Natural killer cell treated with Interleukin-12 subunit alpha and Interleukin-12 subunit beta and Interleukin-15 and Interleukin-18, amount 100 ng/mL, for 72 hours (primary cell): Measurements from ENCODE around the gene SPATA25. TPM values are rescaled to one million over a fixed set of nuclear protein-coding genes. Genes with fewer than 3 reads are reported as not detected.

Source experiments
- ATAC-seq, 2 donors: fragments of 150-1000 bp; cut with Tn5 transposase in 1 of 2; sonication (Bioruptor Pico), chemical (Tn5 transposase) in 1 of 2; 2 replicates each; pipeline ENCODE4 v1.10.0; 2021
- DNase-seq: peaks from one replicate; pipeline ENCODE4 v3.0.0; 2022; ENCODE audit warnings: low spot score
- H3K27ac Mint-ChIP-seq, 2 donors: 1 replicate in 1 of 2; 2 replicates in 1 of 2; pipeline ENCODE4 v1.8.0; 2022; ENCODE audit warnings: mixed read lengths in 2 of 2, mild to moderate bottlenecking in 1 of 2, moderate library complexity in 1 of 2
- H3K27me3 Mint-ChIP-seq, 2 donors: 1 replicate in 1 of 2; 2 replicates in 1 of 2; pipeline ENCODE4 v1.8.0; 2022; ENCODE audit warnings: mixed read lengths in 2 of 2
- H3K36me3 Mint-ChIP-seq: one replicate; pipeline ENCODE4 v1.8.0; 2022; ENCODE audit warnings: mixed read lengths
- H3K4me1 Mint-ChIP-seq, 2 donors: 1 replicate in 1 of 2; 2 replicates in 1 of 2; pipeline ENCODE4 v1.8.0; 2022; ENCODE audit warnings: low read depth in 2 of 2, mixed read lengths in 2 of 2, mild to moderate bottlenecking in 1 of 2
- H3K4me3 Mint-ChIP-seq: one replicate; pipeline ENCODE4 v1.8.0; 2022; ENCODE audit warnings: mixed read lengths
- H3K9me3 Mint-ChIP-seq: 2 replicates; pipeline ENCODE4 v1.8.0; 2022; ENCODE audit warnings: mixed read lengths
- total RNA-seq, 2 donors: library from RNA; stranded (reverse); gene quantifications; one replicate each; pipeline ENCODE4 v1.2.3, GENCODE V29; 2022

SPATA25 gene
- total RNA-seq, 2 donors from 2014 or later, result 1.0 TPM; not detected in 1

- no peaks in the 10 kb centered on the region for H3K36me3 Mint-ChIP-seq
- ATAC-seq, result no peak
- no peak overlapping the region for H3K27ac Mint-ChIP-seq
- H3K9me3 Mint-ChIP-seq, result no peaks in the 10 kb centered on the region
- H3K4me1 Mint-ChIP-seq, result no peaks in the 10 kb centered on the region
- H3K4me3 Mint-ChIP-seq, result no peak overlapping the region
- DNase-seq, result no peak
- peaks cover 16 to 20% of the 10 kb centered on the region in 2 donors for H3K27me3 Mint-ChIP-seq
These were observed 33.3 kb upstream of the SPATA25 start for GRCh38 chr20:45920462-45921336.

DNA sequence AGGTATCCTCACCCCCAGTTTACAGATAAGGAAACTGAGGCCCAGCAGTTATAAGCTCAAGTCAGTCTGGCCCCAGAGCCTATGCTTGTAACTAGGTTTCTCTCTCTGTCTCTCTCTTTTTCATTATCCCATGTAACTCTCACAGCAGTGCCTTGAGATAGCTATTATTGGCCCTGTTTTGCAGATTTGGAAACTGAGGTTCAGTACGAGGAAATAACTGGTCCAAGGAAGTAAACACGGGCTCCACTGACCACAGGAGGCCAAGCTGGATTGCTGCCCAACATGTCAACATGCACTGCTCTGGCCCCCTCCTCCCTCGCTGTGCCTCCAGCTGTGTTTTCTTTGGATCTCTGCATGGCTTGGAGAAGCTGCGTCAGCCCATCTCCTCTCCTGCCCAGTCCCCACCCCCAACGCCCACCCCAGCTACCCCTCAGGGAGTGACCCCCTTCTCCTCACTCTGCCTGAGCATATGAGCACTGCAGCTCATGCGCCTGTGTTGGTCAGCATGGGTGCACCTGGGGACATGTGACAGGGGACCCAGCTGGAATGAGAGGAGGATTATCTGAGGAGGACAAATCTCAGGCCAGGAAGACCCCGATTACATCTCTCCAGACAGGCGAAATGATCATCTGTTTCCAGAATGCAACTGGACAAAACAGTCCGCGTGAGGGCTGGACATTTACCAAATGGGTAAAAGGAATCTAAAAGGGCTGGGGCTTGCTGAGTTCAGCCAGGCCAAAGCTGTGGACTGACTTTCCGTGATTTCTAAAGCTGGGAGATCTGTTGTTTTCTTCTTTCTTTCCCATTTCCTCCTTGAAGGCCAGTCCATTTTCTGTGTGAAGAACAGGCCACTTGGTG is 32.3 kb upstream of the SPATA25 start:
- H3K27me3 Mint-ChIP-seq, result peaks cover 16 to 20% of the 10 kb centered on the region in 2 donors
- no peaks in the 10 kb centered on the region for H3K9me3 Mint-ChIP-seq
- DNase-seq (no peak), ATAC-seq (no peak)
- no peaks in the 10 kb centered on the region for H3K4me1 Mint-ChIP-seq
- H3K36me3 Mint-ChIP-seq, result no peaks in the 10 kb centered on the region
- H3K27ac Mint-ChIP-seq, result no peak overlapping the region
- no peak overlapping the region for H3K4me3 Mint-ChIP-seq

- H3K4me1 Mint-ChIP-seq, result no peaks in the 10 kb centered on the region
- H3K27me3 Mint-ChIP-seq, result peaks cover 20 to 21% of the 10 kb centered on the region in 2 donors
- H3K36me3 Mint-ChIP-seq, result no peaks in the 10 kb centered on the region
- ATAC-seq (no peak), DNase-seq (no peak)
- no peak overlapping the region for H3K4me3 Mint-ChIP-seq
- no peaks in the 10 kb centered on the region for H3K9me3 Mint-ChIP-seq
- H3K27ac Mint-ChIP-seq, result no peak overlapping the region
These were observed 31.5 kb upstream of the SPATA25 start for GRCh38 chr20:45918779-45919537.

GRCh38 chr20:45918182-45918737 is 30.8 kb upstream of the SPATA25 start:
- DNase-seq (no peak), ATAC-seq (no peak)
- Mint-ChIP-seq H3K9me3 (no peaks in the 10 kb centered on the region), H3K27me3 (peaks cover 20 to 21% of the 10 kb centered on the region in 2 donors), H3K36me3 (no peaks in the 10 kb centered on the region), H3K4me3 (no peak overlapping the region), H3K4me1 (no peaks in the 10 kb centered on the region), H3K27ac (no peak overlapping the region)

GRCh38 chr20:45917790-45918141 is 30.3 kb upstream of the SPATA25 start:
- no peak for ATAC-seq
- no peak overlapping the region for H3K4me3 Mint-ChIP-seq

GRCh38 chr20:45913116-45913515 is 25.7 kb upstream of the SPATA25 start:
- DNase-seq (no peak), ATAC-seq (no peak)
- peaks cover 8 to 22% of the 10 kb centered on the region in 2 donors for H3K4me1 Mint-ChIP-seq
- H3K36me3 Mint-ChIP-seq, result no peaks in the 10 kb centered on the region
- no peak overlapping the region for H3K4me3 Mint-ChIP-seq
- H3K9me3 Mint-ChIP-seq, result peaks cover 2% of the 10 kb centered on the region
- H3K27me3 Mint-ChIP-seq, result peaks cover 9 to 12% of the 10 kb centered on the region in 2 donors
- no peak overlapping the region for H3K27ac Mint-ChIP-seq

More at GRCh38 chr20:45917790-45918141, 30.3 kb upstream of the SPATA25 start:
- Mint-ChIP-seq H3K27ac (no peak overlapping the region), H3K36me3 (no peaks in the 10 kb centered on the region), H3K4me1 (no peaks in the 10 kb centered on the region), H3K9me3 (no peaks in the 10 kb centered on the region), H3K27me3 (peaks cover 20 to 21% of the 10 kb centered on the region in 2 donors)
- no peak for DNase-seq

- ATAC-seq, result no peak
- Mint-ChIP-seq H3K4me3 (peak overlapping the region; percentile 68), H3K27me3 (peaks cover 6 to 12% of the 10 kb centered on the region in 2 donors)
These were observed 24.9 kb upstream of the SPATA25 start for GRCh38 chr20:45912344-45912682.

DNA sequence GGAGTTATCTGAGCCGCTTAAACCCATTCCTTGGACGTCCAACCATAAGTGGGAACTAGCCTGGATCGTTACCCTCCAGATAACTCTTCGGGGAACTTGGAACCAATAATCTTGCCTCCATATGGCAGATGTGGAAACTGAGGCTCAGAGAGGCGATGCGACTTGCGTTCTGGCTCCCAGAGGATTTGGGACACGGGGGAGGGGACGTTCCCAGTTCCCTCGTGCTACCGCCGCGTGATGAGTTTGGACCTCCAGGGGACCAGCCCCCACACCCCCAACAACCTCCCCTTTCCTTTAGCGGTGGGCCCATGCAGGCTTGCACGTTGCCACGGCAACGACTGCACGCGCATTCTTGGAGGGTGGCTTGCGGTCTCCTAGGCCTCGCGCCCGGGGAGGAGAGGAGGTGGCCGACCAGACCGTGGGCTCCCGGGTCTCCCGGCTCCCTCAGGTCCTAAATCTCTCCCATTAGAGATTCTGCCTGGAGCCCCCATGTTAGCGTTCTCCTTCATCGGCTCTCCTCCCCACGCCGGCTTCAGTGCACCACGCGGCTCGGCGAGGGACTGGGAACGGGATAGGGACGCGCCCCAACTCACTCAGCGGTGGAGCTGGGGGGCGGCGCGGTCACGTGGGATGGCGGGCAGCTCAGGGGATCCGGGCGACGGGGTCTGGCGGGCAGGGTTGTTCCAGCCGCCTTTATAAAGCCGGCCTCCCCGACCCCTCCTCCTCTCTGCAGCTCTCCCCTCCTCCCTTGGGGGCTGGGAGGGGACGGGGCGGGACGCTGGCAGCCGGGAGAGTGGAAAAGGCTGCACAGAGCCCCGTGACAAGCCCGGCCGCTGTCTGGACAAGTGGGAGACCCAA is 24.3 kb upstream of the SPATA25 start, which contains the start of gene PLTP:
PLTP (minus strand) TSS at position 670 of the 858 bp plus-strand sequence. CDS start 703 bp downstream, outside the sequence.
- peaks cover 6 to 12% of the 10 kb centered on the region in 2 donors for H3K27me3 Mint-ChIP-seq
- H3K27ac Mint-ChIP-seq, result peak within 1 kb of the TSS; percentile 54 to 78
- peaks cover 2% of the 10 kb centered on the region for H3K9me3 Mint-ChIP-seq
- H3K4me3 Mint-ChIP-seq, result peak within 1 kb of the TSS; percentile 68
- peaks cover 8 to 25% of the 10 kb centered on the region in 2 donors for H3K4me1 Mint-ChIP-seq
- no peaks in the 10 kb centered on the region for H3K36me3 Mint-ChIP-seq
- ATAC-seq, result no peak
- no peak for DNase-seq

More at GRCh38 chr20:45912344-45912682, 24.9 kb upstream of the SPATA25 start:
- Mint-ChIP-seq H3K4me1 (peaks cover 8 to 25% of the 10 kb centered on the region in 2 donors), H3K27ac (no peak overlapping the region), H3K9me3 (peaks cover 2% of the 10 kb centered on the region), H3K36me3 (no peaks in the 10 kb centered on the region)
- no peak for DNase-seq

- no peaks in the 10 kb centered on the region for H3K36me3 Mint-ChIP-seq
- H3K27ac Mint-ChIP-seq, result peak overlapping the region; percentile 54 to 78
- H3K4me3 Mint-ChIP-seq, result peak overlapping the region; percentile 68
- H3K4me1 Mint-ChIP-seq, result peaks cover 8 to 25% of the 10 kb centered on the region in 2 donors
- peaks cover 2 to 7% of the 10 kb centered on the region in 2 donors for H3K27me3 Mint-ChIP-seq
- DNase-seq, result peak; percentile 97
- ATAC-seq, result peak; percentile 97 to 98
- peaks cover 2% of the 10 kb centered on the region for H3K9me3 Mint-ChIP-seq
These were observed 23.5 kb upstream of the SPATA25 start for GRCh38 chr20:45910670-45911485.

DNA sequence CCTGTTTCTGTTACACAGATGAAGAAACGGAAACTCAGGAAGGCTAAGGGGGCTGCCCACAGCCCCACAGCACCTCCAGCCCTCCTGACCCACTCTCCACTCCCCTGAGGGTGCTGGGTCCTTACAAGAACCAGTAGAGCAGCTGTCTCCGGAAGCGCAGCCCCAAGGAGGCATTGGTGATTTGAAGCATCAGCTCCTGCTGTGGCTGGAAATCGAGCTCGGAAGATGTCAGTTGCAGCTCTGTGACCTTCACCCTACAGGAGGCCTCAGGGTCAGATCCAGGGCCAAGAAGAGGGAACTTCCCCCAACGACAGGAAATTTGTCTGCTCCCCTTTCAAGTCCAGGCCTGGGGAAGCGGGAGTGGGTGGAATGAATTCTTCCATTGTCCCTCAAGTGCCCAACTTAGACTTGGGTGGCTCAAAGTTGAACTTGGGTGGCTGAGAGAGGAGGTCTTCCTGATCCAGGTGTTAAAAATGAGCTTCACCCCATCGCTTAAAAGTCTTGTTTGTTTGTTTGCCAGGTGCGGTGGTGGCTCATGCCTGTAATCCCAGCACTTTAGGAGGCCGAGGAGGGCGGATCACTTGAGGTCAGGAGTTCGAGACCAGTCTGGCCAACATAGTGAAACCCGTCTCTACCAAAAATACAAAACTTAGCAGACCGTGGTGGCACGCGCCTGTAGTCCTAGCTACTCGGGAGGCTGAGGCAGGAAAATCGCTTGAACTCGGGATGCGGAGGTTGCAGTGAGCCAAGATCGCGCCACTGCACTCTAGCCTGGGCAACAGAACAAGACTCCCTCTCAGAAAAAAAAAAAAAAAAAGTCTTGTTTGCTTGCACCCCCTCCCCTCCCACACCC is 22.6 kb upstream of the SPATA25 start:
- Mint-ChIP-seq H3K36me3 (no peaks in the 10 kb centered on the region), H3K9me3 (peaks cover 2% of the 10 kb centered on the region), H3K27me3 (peaks cover 2 to 5% of the 10 kb centered on the region in 2 donors), H3K4me1 (peaks cover 8 to 25% of the 10 kb centered on the region in 2 donors), H3K27ac (peak overlapping the region; percentile 54 to 78), H3K4me3 (peak overlapping the region; percentile 68)
- no peak for ATAC-seq
- DNase-seq, result no peak

DNA sequence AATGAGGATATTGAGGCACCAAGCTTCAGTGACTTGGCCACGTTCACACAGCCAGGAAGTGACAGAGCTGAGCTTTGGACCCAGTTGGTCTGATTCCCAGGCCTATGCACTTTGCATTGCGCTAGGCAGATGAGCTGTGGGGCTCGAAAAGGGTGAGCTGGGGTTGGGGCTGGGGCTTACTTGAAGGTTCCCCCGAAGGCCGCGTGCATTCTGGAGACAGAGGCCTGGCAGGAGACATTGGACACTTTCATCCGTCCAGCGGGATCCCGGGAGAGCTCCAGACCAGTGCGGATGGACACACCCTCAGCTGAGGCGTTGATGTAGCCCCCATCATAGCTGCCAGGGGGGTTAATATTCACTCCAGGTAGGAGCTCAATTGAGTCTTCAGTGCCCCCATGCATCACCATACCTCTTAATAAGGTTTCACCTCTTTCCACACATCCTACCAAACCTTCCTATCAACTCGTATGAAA is 21.9 kb upstream of the SPATA25 start:
- no peak overlapping the region for H3K27ac Mint-ChIP-seq

More for the DNA sequence above, 21.9 kb upstream of the SPATA25 start:
- Mint-ChIP-seq H3K9me3 (peaks cover 2% of the 10 kb centered on the region), H3K4me3 (no peak overlapping the region), H3K4me1 (peaks cover 8 to 25% of the 10 kb centered on the region in 2 donors), H3K27me3 (peaks cover 0 to 2% of the 10 kb centered on the region in 2 donors), H3K36me3 (no peaks in the 10 kb centered on the region)
- ATAC-seq, result no peak
- DNase-seq, result no peak
